HFF-Myc (cell line): ENCODE data around the gene KTI12.
"Not testable (repeated sequence)": the region's sequence is repeated elsewhere in the genome, so short reads cannot be mapped to it uniquely, and the experiment has no call there.

Experiments
- DNase-seq: peaks from one replicate; pipeline ENCODE4 v3.0.0-alpha.2; 2011; ENCODE audit warnings: low read depth; ENCODE audit errors: extremely low read depth
- H3K4me3 ChIP-seq: replicated peaks from 2 replicates; pipeline ENCODE4 v1.5.1; 2011; ENCODE audit warnings: low read depth, mild to moderate bottlenecking, control low read depth, low read length
- TF ChIP-seq, protein P1 (sequence below): IDR thresholded peaks from 2 replicates; pipeline ENCODE4 v1.5.1; 2012; ENCODE audit warnings: mild to moderate bottlenecking, low read depth, low read length, control low read depth; ENCODE audit errors: missing control alignments

KTI12 gene

DNA sequence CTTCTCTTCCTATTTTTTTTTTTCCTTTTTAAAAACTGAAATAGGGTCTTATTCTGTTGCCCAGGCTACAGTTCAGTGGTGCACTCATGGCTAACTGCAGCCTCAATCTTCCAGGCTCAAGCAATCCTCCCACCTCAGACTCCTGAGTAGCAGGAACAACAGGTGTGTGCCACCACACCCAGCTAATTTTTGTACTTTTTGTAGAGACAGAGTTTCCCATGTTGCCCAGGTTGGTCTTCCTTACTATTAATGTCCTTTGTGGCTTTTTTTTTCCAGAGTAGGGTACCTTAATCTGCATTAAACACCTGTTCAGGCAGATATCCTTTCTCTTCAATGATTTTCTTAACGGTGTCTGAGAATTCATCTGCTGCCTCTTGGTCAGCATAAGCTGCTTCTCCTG lies 4.3 kb upstream of the KTI12 start:
- TF ChIP-seq, protein P1, sequence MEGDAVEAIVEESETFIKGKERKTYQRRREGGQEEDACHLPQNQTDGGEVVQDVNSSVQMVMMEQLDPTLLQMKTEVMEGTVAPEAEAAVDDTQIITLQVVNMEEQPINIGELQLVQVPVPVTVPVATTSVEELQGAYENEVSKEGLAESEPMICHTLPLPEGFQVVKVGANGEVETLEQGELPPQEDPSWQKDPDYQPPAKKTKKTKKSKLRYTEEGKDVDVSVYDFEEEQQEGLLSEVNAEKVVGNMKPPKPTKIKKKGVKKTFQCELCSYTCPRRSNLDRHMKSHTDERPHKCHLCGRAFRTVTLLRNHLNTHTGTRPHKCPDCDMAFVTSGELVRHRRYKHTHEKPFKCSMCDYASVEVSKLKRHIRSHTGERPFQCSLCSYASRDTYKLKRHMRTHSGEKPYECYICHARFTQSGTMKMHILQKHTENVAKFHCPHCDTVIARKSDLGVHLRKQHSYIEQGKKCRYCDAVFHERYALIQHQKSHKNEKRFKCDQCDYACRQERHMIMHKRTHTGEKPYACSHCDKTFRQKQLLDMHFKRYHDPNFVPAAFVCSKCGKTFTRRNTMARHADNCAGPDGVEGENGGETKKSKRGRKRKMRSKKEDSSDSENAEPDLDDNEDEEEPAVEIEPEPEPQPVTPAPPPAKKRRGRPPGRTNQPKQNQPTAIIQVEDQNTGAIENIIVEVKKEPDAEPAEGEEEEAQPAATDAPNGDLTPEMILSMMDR = no peak

DNA sequence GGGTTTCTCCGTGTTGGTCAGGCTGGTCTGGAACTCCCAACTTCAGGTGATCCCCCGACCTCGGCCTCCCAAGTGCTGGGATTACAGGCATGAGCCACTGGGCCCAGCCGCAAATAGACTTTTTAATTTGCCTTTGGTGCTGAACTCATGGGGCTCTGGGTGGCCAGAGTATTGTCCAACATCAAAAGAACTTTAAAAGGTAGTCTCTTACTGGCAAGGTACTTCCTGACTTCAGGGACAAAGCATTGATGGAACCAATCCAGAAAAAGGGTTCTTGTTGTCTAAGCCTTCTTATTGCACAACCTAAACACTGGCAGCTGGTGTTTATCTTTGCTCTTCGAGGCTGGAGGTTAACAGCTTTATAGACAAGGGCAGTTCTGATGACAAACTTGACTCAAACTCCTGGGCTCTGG lies 3.8 kb upstream of the KTI12 start:
- no peak overlapping the region for H3K4me3 ChIP-seq
- no peak for DNase-seq
- TF ChIP-seq, protein P1 = no peak

More for the DNA sequence above, 4.3 kb upstream of the KTI12 start:
- H3K4me3 ChIP-seq = no peak overlapping the region
- DNase-seq = no peak

DNA sequence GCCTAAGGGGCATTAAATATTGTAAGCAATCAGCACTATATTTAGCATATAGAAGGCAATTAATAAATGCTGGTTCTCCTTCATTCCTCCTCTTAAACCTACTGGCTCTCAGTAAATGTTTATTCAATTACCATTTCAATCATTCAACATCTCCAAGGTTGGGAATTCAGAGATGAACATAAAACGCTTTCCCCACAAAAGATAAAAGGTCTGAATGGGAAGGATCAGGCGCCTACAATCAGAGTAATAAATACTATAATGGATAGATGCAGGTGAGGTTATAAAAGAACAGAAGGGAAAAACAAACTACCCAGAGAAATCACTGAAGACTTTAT lies 407 bp upstream of the KTI12 start:
- DNase-seq = no peak
- TF ChIP-seq, protein P1 = no peak
- peak overlapping the region; percentile 85 for H3K4me3 ChIP-seq

DNA sequence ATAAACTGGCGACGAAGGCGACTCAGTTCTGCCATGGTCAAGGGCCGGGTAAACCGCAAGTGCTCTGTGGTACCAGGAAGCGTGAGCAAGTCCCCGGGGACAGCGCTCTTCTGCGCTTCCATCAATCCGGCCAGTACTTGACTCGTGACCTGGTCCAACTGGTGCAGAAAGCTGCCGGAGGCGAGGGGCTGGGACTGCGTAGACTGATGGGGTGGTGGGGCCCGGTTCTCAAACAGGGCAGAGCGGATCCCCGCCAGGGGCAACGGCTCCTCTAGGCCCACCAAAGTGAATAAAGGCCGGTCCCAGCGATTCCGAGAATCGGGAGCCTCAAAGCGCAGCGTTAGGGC lies 852 bp downstream of the KTI12 start:
- DNase-seq = no peak

DNA sequence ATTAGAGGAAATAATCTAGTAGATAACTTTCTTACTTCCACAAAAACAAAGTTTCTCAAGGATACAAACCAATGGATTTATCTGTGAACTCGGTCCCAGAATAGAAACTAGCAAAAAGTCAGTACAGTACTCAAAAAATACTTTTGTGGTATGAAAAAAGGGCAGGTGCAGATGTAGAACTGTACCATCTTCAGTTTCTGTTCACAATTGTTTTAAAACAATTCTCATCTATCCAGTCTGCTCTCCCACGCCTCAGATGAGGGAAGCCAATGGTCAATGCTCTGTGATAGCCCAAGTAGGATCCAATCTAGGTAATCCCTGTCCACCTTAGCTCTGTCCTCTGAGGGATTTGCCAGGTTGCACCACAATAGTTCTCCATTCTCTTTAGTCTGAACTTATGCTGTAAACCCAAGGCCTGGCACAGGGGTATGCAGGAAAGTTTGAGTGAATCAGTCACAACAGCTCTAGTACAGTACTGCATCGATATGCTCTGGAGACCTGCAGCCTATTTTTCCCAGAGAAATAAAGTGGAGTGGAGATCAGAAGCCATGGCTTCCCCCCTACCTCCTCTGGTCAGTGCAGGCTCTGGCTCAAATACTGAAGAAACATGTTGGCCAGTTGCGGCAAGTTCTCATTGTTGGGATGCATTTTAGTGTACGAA lies 1.4 kb downstream of the KTI12 start:
- H3K4me3 ChIP-seq = peak overlapping the region; percentile 85
- no peak for DNase-seq
- TF ChIP-seq, protein P1 = no peak

More for the DNA sequence above, 852 bp downstream of the KTI12 start:
- TF ChIP-seq, protein P1 = no peak
- peak overlapping the region; percentile 85 for H3K4me3 ChIP-seq

DNA sequence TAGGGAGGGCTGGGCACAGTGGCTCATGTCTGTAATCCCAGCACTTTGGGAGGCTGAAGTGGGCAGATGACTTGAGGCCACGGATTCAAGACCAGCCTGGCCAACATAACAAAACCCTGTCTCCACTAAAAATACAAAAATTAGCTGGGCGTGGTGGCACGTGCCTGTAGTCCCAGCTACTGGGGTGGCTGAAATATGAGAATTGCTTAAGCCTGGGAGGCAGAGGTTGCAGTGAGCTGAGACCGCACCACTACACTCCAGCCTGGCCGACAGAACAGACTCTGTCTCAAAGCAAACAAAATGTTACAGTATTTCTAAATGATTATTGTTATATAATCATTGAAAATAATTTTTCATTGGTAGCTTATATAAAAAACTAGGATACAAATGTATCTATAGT lies 4.8 kb downstream of the KTI12 start:
- DNase-seq, H3K4me3 ChIP-seq: not testable (repeated sequence)

DNA sequence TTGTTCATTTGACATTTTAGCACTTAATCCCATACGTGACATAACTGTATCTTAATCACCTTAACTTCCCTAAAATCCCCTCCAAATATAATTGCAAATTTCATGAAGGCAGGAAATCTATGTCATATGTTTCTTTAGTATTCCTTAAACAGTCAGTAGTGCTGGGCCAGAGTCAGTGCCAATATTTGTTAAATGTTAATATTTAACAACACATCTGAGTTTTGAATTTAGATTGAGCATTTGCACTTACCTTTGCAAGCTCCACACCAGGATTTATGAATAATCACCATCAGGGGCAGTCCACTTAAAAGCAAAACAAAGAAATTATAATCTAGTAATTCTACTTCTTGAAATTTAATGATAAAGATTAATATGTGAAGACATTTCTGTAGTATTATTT lies 5.3 kb downstream of the KTI12 start:
- no peak overlapping the region for H3K4me3 ChIP-seq
- TF ChIP-seq, protein P1 = no peak
- no peak for DNase-seq

DNA sequence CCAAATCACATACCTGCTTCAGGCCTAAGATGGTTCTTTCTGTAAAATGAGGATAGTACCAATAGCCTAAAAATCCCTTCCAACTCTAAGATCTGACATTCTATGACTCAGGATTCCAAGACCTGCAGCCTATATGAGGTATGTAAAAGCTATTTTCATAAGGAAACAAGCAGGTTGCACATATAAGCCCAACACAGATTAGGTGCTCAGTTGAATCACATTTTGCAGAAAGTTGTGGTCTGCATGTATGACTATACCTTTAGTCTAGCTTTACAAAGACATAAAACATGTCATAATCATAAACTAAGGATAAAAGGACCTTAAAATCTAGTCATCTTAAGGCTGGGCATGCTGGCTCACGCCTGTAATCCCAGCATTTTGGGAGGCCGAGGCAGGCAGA lies 7.3 kb downstream of the KTI12 start:
- H3K4me3 ChIP-seq = no peak overlapping the region
- TF ChIP-seq, protein P1 = no peak
- no peak for DNase-seq
